Neural cell (in vitro differentiated cells): ENCODE data around the gene ADGRL1. TPM values are rescaled to one million over a fixed set of nuclear protein-coding genes. Genes with fewer than 3 reads are reported as not detected.
"Not testable (repeated sequence)": the region's sequence is repeated elsewhere in the genome, so short reads cannot be mapped to it uniquely, and the experiment has no call there.

Experiments
- H2AFZ ChIP-seq: fragments of 200-600, 300-800 bp; sonication (generic), shearing (Covaris generic); 2 replicates; pipeline ENCODE4 v1.6.0; 2014; ENCODE audit warnings: low read depth, mild to moderate bottlenecking, antibody characterized with exemption, low read length, moderate library complexity
- H3F3A ChIP-seq: fragments of 200-600 bp; shearing (Covaris generic); 2 replicates; pipeline ENCODE4 v1.6.1; 2016; ENCODE audit warnings: mild to moderate bottlenecking, moderate library complexity, mixed read lengths, antibody characterized with exemption, low read length; ENCODE audit not compliant: insufficient read depth, poor library complexity, severe bottlenecking
- H3K27ac ChIP-seq: fragments of 200-600, 300-800 bp; sonication (generic), shearing (Covaris generic); 2 replicates; pipeline ENCODE4 v1.5.1; 2014; ENCODE audit warnings: mild to moderate bottlenecking, low read length, moderate library complexity
- H3K27me3 ChIP-seq: fragments of 300-800, 200-600 bp; sonication (generic), shearing (Covaris generic); 2 replicates; pipeline ENCODE4 v1.6.0; 2014; ENCODE audit warnings: mild to moderate bottlenecking, low read depth, low read length, moderate library complexity; ENCODE audit not compliant: insufficient read depth
- H3K36me3 ChIP-seq: fragments of 300-800, 200-600 bp; sonication (generic), shearing (Covaris generic); 2 replicates; pipeline ENCODE4 v1.5.1; 2014; ENCODE audit warnings: mild to moderate bottlenecking, antibody characterized with exemption, low read length, moderate library complexity; ENCODE audit not compliant: insufficient read depth
- H3K4me2 ChIP-seq: fragments of 300-800, 200-600 bp; sonication (generic), shearing (Covaris generic); 2 replicates; pipeline ENCODE4 v1.6.0; 2014; ENCODE audit warnings: mild to moderate bottlenecking, low read length
- H3K4me3 ChIP-seq: fragments of 300-800, 200-600 bp; sonication (generic), shearing (Covaris generic); 2 replicates; pipeline ENCODE4 v1.5.1; 2014; ENCODE audit warnings: mild to moderate bottlenecking, low read length, moderate library complexity
- H3K79me2 ChIP-seq: fragments of 200-600 bp; shearing (Covaris generic); replicated peaks from 2 replicates; pipeline ENCODE4 v1.6.0; 2014; ENCODE audit warnings: mild to moderate bottlenecking, low read length, moderate library complexity; ENCODE audit not compliant: insufficient read depth
- H3K9ac ChIP-seq: fragments of 300-800, 200-600 bp; sonication (generic), shearing (Covaris generic); 2 replicates; pipeline ENCODE4 v1.6.1; 2016; ENCODE audit warnings: mild to moderate bottlenecking, low read length, mixed read lengths
- H3K9me2 ChIP-seq: fragments of 200-600 bp; shearing (Covaris generic); 2 replicates; pipeline ENCODE4 v1.6.1; 2016; ENCODE audit warnings: mild to moderate bottlenecking, low read length, mixed read lengths; ENCODE audit not compliant: insufficient read depth
- H3K9me3 ChIP-seq: fragments of 200-600, 300-800 bp; sonication (generic), shearing (Covaris generic); 2 replicates; pipeline ENCODE4 v1.6.1; 2016; ENCODE audit warnings: mild to moderate bottlenecking, mixed run types, low read length, moderate library complexity, mixed read lengths
- H4K20me1 ChIP-seq: fragments of 200-600 bp; shearing (Covaris generic); 2 replicates; pipeline ENCODE4 v1.6.1; 2016; ENCODE audit warnings: mild to moderate bottlenecking, mixed run types; ENCODE audit not compliant: insufficient read depth
- CTCF ChIP-seq: fragments of 450-650 bp; IDR thresholded peaks from 2 replicates; pipeline ENCODE4 v1.5.1; 2014; ENCODE audit warnings: antibody characterized with exemption, mild to moderate bottlenecking, moderate library complexity; ENCODE audit not compliant: poor library complexity, severe bottlenecking
- EP300 ChIP-seq: fragments of 450-650 bp; conservative IDR thresholded peaks from 2 replicates; pipeline ENCODE4 v1.6.1; 2014; ENCODE audit warnings: antibody characterized with exemption, mild to moderate bottlenecking, moderate library complexity; ENCODE audit not compliant: poor library complexity, severe bottlenecking
- EZH2 ChIP-seq: fragments of 200-600, 300-800 bp; shearing (Covaris generic), sonication (generic); IDR thresholded peaks from 2 replicates; pipeline ENCODE4 v1.6.1; 2014; ENCODE audit warnings: antibody characterized with exemption, low read length, borderline replicate concordance, mild to moderate bottlenecking; ENCODE audit not compliant: insufficient read depth, poor library complexity, severe bottlenecking
- MXI1 ChIP-seq: fragments of 450-650 bp; conservative IDR thresholded peaks from 2 replicates; pipeline ENCODE4 v1.6.1; 2014; ENCODE audit warnings: antibody characterized with exemption, mild to moderate bottlenecking; ENCODE audit not compliant: poor library complexity, severe bottlenecking
- POLR2AphosphoS5 ChIP-seq: IDR thresholded peaks from 2 replicates; pipeline ENCODE4 v1.6.1; 2012
- RAD21 ChIP-seq: fragments of 450-650 bp; conservative IDR thresholded peaks from 2 replicates; pipeline ENCODE4 v1.6.1; 2014; ENCODE audit warnings: antibody characterized with exemption, mild to moderate bottlenecking, moderate library complexity
- SMC3 ChIP-seq: fragments of 450-650 bp; conservative IDR thresholded peaks from 2 replicates; pipeline ENCODE4 v1.6.1; 2014; ENCODE audit warnings: antibody characterized with exemption, mild to moderate bottlenecking, moderate library complexity; ENCODE audit not compliant: poor library complexity
- TAF1 ChIP-seq: IDR thresholded peaks from 2 replicates; pipeline ENCODE4 v1.6.1; 2012; ENCODE audit warnings: low read depth
- polyA plus RNA-seq: library from polyadenylated mRNA; depleted of rRNA; stranded (reverse); fragments of >200 nt; gene quantifications from 2 replicates; pipeline ENCODE4 v1.2.3, GENCODE V29; 2014
- TF ChIP-seq, protein P1 (sequence below): IDR thresholded peaks from 2 replicates; pipeline ENCODE4 v1.6.1; 2012; ENCODE audit warnings: borderline replicate concordance

The ADGRL1 gene
- polyA plus RNA-seq, 1 donor from 2014 or later, result 22.2 TPM

- no peaks in the 10 kb centered on the region for H3K9me3 ChIP-seq
- H3K36me3 ChIP-seq, result no peaks in the 10 kb centered on the region
- no peak overlapping the region for H3K9ac ChIP-seq
- no peaks in the 10 kb centered on the region for H3K9me2 ChIP-seq
- no peak overlapping the region for H3K4me3 ChIP-seq
- H4K20me1 ChIP-seq, result peaks cover 20% of the 10 kb centered on the region
- no peaks in the 10 kb centered on the region for H3F3A ChIP-seq
- H2AFZ ChIP-seq, result no peak overlapping the region
- TF ChIP-seq CTCF (no peak), EP300 (no peak), TAF1 (no peak), MXI1 (no peak), RAD21 (no peak), EZH2 (no peak), SMC3 (no peak), POLR2AphosphoS5 (no peak)
- TF ChIP-seq, protein P1, sequence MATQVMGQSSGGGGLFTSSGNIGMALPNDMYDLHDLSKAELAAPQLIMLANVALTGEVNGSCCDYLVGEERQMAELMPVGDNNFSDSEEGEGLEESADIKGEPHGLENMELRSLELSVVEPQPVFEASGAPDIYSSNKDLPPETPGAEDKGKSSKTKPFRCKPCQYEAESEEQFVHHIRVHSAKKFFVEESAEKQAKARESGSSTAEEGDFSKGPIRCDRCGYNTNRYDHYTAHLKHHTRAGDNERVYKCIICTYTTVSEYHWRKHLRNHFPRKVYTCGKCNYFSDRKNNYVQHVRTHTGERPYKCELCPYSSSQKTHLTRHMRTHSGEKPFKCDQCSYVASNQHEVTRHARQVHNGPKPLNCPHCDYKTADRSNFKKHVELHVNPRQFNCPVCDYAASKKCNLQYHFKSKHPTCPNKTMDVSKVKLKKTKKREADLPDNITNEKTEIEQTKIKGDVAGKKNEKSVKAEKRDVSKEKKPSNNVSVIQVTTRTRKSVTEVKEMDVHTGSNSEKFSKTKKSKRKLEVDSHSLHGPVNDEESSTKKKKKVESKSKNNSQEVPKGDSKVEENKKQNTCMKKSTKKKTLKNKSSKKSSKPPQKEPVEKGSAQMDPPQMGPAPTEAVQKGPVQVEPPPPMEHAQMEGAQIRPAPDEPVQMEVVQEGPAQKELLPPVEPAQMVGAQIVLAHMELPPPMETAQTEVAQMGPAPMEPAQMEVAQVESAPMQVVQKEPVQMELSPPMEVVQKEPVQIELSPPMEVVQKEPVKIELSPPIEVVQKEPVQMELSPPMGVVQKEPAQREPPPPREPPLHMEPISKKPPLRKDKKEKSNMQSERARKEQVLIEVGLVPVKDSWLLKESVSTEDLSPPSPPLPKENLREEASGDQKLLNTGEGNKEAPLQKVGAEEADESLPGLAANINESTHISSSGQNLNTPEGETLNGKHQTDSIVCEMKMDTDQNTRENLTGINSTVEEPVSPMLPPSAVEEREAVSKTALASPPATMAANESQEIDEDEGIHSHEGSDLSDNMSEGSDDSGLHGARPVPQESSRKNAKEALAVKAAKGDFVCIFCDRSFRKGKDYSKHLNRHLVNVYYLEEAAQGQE, result no peak
- H3K27ac ChIP-seq, result no peak overlapping the region
- peaks cover 23% of the 10 kb centered on the region for H3K79me2 ChIP-seq
- H3K4me2 ChIP-seq, result no peak overlapping the region
- H3K27me3 ChIP-seq, result no peaks in the 10 kb centered on the region
Observed at GRCh38 chr19:14197882-14198281, 8.1 kb downstream of the ADGRL1 start.

- not testable (repeated sequence) for H2AFZ ChIP-seq, H3K36me3 ChIP-seq, H3K9me2 ChIP-seq, H3K27ac ChIP-seq, H3K4me2 ChIP-seq, H3F3A ChIP-seq, H3K4me3 ChIP-seq, H3K9me3 ChIP-seq, H3K9ac ChIP-seq, H3K27me3 ChIP-seq
- Histone ChIP-seq H3K79me2 (peaks cover 19% of the 10 kb centered on the region), H4K20me1 (peaks cover 20% of the 10 kb centered on the region)
Observed at GRCh38 chr19:14197288-14197687, 8.7 kb downstream of the ADGRL1 start.

GRCh38 chr19:14196105-14196504 is 9.9 kb downstream of the ADGRL1 start:
- H3K36me3 ChIP-seq, H3K9me2 ChIP-seq, H3K9me3 ChIP-seq, H3K27ac ChIP-seq, H3K27me3 ChIP-seq, H2AFZ ChIP-seq, H3F3A ChIP-seq, H3K4me2 ChIP-seq, H3K4me3 ChIP-seq, H3K9ac ChIP-seq: not testable (repeated sequence)
- Histone ChIP-seq H3K79me2 (peaks cover 11% of the 10 kb centered on the region), H4K20me1 (peaks cover 20% of the 10 kb centered on the region)
- TF ChIP-seq RAD21, result peak; percentile 49
- peak; percentile 67 for TF ChIP-seq CTCF
- peak; percentile 73 for TF ChIP-seq SMC3

DNA sequence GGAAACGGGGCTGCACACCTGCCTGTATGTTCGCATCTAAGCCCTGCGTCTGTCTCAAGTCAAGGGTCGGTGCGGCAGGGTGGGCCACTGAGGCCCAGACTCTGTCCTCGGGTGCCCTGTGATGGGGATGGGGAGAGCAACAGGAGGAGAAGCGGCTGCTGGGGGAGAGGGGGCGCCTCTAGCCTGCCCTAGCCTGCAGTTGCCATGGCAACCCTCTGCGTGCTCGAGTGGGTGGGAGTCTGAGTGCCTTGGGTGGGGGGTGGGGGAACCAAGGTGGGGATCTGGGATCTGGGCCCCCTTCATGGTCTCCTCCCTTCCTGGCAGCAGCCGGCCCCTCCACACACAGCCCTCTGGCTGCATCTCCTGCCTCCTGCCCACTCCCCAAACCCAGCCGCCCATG is 10.8 kb downstream of the ADGRL1 start:
- H3K9ac ChIP-seq, H3K9me2 ChIP-seq, H3K9me3 ChIP-seq, H3K27me3 ChIP-seq, H3K4me3 ChIP-seq, H3F3A ChIP-seq, H3K36me3 ChIP-seq, H2AFZ ChIP-seq, H3K4me2 ChIP-seq, H3K27ac ChIP-seq: not testable (repeated sequence)
- peaks cover 20% of the 10 kb centered on the region for H4K20me1 ChIP-seq
- H3K79me2 ChIP-seq, result peaks cover 11% of the 10 kb centered on the region
